Measurements from ENCODE around the gene ATP1A1.

ATP1A1 gene

GRCh38 chr1:116401646-116402176, 28.7 kb downstream of the ATP1A1 start:
- ATAC-seq, result no peak
- TF ChIP-seq, protein P1, sequence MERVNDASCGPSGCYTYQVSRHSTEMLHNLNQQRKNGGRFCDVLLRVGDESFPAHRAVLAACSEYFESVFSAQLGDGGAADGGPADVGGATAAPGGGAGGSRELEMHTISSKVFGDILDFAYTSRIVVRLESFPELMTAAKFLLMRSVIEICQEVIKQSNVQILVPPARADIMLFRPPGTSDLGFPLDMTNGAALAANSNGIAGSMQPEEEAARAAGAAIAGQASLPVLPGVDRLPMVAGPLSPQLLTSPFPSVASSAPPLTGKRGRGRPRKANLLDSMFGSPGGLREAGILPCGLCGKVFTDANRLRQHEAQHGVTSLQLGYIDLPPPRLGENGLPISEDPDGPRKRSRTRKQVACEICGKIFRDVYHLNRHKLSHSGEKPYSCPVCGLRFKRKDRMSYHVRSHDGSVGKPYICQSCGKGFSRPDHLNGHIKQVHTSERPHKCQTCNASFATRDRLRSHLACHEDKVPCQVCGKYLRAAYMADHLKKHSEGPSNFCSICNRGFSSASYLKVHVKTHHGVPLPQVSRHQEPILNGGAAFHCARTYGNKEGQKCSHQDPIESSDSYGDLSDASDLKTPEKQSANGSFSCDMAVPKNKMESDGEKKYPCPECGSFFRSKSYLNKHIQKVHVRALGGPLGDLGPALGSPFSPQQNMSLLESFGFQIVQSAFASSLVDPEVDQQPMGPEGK (CRISPR knock-in tag; IDR thresholded peaks at IDR 0.05; ENCODE audit: borderline replicate concordance), result no peak
- TF ChIP-seq CSRNP3 (CRISPR knock-in tag; IDR thresholded peaks at IDR 0.05), result no peak
- TF ChIP-seq ZC3H10 (CRISPR knock-in tag; IDR thresholded peaks at IDR 0.05), result no peak
- TF ChIP-seq PPARA (CRISPR knock-in tag; IDR thresholded peaks at IDR 0.05; ENCODE audit: borderline replicate concordance), result no peak
- TF ChIP-seq RARB (CRISPR knock-in tag; IDR thresholded peaks at IDR 0.05), result no peak

GRCh38 chr1:116402333-116402732, 29.3 kb downstream of the ATP1A1 start:
- TF ChIP-seq POU6F1 (CRISPR knock-in tag; IDR thresholded peaks at IDR 0.05; ENCODE audit: borderline replicate concordance, low read depth), result no peak
- TF ChIP-seq ZNF8 (CRISPR knock-in tag; IDR thresholded peaks at IDR 0.05), result no peak
- TF ChIP-seq, protein P2, sequence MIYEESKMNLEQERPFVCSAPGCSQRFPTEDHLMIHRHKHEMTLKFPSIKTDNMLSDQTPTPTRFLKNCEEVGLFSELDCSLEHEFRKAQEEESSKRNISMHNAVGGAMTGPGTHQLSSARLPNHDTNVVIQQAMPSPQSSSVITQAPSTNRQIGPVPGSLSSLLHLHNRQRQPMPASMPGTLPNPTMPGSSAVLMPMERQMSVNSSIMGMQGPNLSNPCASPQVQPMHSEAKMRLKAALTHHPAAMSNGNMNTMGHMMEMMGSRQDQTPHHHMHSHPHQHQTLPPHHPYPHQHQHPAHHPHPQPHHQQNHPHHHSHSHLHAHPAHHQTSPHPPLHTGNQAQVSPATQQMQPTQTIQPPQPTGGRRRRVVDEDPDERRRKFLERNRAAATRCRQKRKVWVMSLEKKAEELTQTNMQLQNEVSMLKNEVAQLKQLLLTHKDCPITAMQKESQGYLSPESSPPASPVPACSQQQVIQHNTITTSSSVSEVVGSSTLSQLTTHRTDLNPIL (CRISPR knock-in tag; IDR thresholded peaks at IDR 0.05; ENCODE audit: low read depth), result no peak
- no peak for TF ChIP-seq ZNF565 (CRISPR knock-in tag; conservative IDR thresholded peaks at IDR 0.05; ENCODE audit: low read depth)
- TF ChIP-seq CSRNP3 (CRISPR knock-in tag; IDR thresholded peaks at IDR 0.05), result no peak
- no peak for TF ChIP-seq OSR1 (CRISPR knock-in tag; IDR thresholded peaks at IDR 0.05)
- TF ChIP-seq TOX (CRISPR knock-in tag; IDR thresholded peaks at IDR 0.05; ENCODE audit: borderline replicate concordance), result no peak
- no peak for TF ChIP-seq CSDC2 (CRISPR knock-in tag; IDR thresholded peaks at IDR 0.05)
- TF ChIP-seq, protein P1 (CRISPR knock-in tag; IDR thresholded peaks at IDR 0.05; ENCODE audit: borderline replicate concordance), result no peak
- no peak for TF ChIP-seq ESRRG (CRISPR knock-in tag; IDR thresholded peaks at IDR 0.05)
- TF ChIP-seq TSHZ2 (CRISPR knock-in tag; IDR thresholded peaks at IDR 0.05), result no peak
- no peak for TF ChIP-seq RARB (CRISPR knock-in tag; IDR thresholded peaks at IDR 0.05)
- TF ChIP-seq ZFP3 (CRISPR knock-in tag; IDR thresholded peaks at IDR 0.05), result no peak
- TF ChIP-seq ZFP30 (CRISPR knock-in tag; IDR thresholded peaks at IDR 0.05), result no peak
- no peak for TF ChIP-seq GLIS3 (CRISPR knock-in tag; IDR thresholded peaks at IDR 0.05)
- TF ChIP-seq PPARA (CRISPR knock-in tag; IDR thresholded peaks at IDR 0.05; ENCODE audit: borderline replicate concordance), result no peak
- TF ChIP-seq BACH2 (CRISPR knock-in tag; IDR thresholded peaks at IDR 0.05; ENCODE audit: borderline replicate concordance), result no peak
- ATAC-seq, result no peak
